Lower leg skin (tissue), 3 donors: Measurements from ENCODE around the gene SCAF4.

ENCODE experiments used
- CTCF ChIP-seq, 3 donors: fragments of 450-650 bp; IDR thresholded peaks; one replicate each; pipeline ENCODE4 v1.5.1; 2016; ENCODE audit warnings: antibody characterized with exemption in 3 of 3, mild to moderate bottlenecking in 3 of 3, moderate library complexity in 2 of 3
- POLR2A ChIP-seq, 2 donors: fragments of 450-650 bp; IDR thresholded peaks; one replicate each; pipeline ENCODE4 v1.6.1; 2016 to 2017; ENCODE audit warnings: antibody characterized with exemption in 2 of 2, mild to moderate bottlenecking in 1 of 2, moderate library complexity in 1 of 2

- TF ChIP-seq POLR2A (IDR thresholded peaks at IDR 0.05) (no peak), CTCF (IDR thresholded peaks at IDR 0.05) (no peak)
These were observed 2.1 kb downstream of the SCAF4 start for GRCh38 chr21:31729622-31730343.
